ENCODE results near the gene HAP1. TPM values are rescaled to one million over a fixed set of nuclear protein-coding genes. Genes with fewer than 3 reads are reported as not detected.

The HAP1 gene, protein sequence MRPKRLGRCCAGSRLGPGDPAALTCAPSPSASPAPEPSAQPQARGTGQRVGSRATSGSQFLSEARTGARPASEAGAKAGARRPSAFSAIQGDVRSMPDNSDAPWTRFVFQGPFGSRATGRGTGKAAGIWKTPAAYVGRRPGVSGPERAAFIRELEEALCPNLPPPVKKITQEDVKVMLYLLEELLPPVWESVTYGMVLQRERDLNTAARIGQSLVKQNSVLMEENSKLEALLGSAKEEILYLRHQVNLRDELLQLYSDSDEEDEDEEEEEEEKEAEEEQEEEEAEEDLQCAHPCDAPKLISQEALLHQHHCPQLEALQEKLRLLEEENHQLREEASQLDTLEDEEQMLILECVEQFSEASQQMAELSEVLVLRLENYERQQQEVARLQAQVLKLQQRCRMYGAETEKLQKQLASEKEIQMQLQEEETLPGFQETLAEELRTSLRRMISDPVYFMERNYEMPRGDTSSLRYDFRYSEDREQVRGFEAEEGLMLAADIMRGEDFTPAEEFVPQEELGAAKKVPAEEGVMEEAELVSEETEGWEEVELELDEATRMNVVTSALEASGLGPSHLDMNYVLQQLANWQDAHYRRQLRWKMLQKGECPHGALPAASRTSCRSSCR
- 0.10 and 0.11 TPM in 2 replicates for total RNA-seq

DNA sequence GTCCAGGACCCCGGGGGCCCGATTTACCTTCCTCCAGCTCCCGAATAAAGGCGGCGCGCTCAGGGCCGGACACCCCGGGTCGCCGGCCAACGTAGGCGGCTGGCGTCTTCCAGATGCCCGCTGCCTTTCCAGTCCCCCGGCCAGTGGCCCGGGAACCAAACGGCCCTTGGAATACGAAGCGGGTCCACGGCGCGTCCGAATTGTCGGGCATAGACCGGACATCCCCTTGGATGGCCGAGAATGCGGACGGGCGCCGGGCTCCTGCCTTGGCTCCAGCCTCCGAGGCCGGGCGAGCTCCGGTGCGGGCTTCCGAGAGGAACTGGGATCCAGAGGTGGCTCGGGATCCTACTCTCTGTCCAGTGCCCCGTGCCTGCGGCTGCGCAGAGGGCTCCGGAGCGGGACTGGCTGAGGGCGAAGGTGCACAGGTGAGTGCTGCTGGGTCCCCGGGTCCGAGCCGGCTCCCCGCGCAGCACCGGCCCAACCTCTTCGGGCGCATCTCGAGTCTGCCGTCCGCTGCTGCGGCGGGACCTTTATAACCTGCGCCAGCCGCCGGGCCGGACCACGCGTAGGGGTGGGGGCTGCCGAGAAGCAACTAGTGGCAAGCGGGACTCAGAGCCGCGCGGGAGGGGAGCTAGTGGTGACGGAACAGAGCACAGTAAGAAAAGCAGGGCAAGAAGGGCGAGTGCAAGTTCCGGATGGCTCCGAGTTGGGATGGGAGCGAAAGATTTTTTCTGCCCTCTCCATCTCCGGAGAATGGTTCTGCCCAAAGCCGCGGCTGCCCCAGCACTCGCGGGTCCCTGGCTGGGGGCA, at the start of gene HAP1:
TSS of gene HAP1 (minus strand) at position 505 of the 810 bp plus-strand sequence. CDS start at position 496, 9 bp downstream.
- Mint-ChIP-seq H3K27ac (no peak within 1 kb of the TSS), H3K4me1 (peaks cover 11% of the 10 kb centered on the region), H3K36me3 (ENCODE audit: low read depth) (no peaks in the 10 kb centered on the region), H3K27me3 (peaks cover 34% of the 10 kb centered on the region), H3K9me3 (no peaks in the 10 kb centered on the region), H3K4me3 (peak within 1 kb of the TSS; percentile 53)
- CTCF ChIA-PET: interaction anchor here (4.3 kb wide), 1 partner anchor 68 kb away, joined by 54 read pairs; no protein-coding TSS in a partner anchor
- DNase-seq (peak; percentile 37), ATAC-seq (ENCODE audit: low read depth) (peak; percentile 22)
- POLR2A ChIA-PET: interaction anchor here (1.3 kb wide), 1 partner anchor 51 kb away, joined by 4 read pairs; no protein-coding TSS in a partner anchor
- intact Hi-C loops (cut with micrococcal nuclease): loop anchor here (10.0 kb wide), 1 partner anchor 130 kb away; the partner anchor contains the start of gene KLHL11
- TF ChIP-seq, protein P1, sequence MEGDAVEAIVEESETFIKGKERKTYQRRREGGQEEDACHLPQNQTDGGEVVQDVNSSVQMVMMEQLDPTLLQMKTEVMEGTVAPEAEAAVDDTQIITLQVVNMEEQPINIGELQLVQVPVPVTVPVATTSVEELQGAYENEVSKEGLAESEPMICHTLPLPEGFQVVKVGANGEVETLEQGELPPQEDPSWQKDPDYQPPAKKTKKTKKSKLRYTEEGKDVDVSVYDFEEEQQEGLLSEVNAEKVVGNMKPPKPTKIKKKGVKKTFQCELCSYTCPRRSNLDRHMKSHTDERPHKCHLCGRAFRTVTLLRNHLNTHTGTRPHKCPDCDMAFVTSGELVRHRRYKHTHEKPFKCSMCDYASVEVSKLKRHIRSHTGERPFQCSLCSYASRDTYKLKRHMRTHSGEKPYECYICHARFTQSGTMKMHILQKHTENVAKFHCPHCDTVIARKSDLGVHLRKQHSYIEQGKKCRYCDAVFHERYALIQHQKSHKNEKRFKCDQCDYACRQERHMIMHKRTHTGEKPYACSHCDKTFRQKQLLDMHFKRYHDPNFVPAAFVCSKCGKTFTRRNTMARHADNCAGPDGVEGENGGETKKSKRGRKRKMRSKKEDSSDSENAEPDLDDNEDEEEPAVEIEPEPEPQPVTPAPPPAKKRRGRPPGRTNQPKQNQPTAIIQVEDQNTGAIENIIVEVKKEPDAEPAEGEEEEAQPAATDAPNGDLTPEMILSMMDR (IDR thresholded peaks at IDR 0.05): no peak

DNA sequence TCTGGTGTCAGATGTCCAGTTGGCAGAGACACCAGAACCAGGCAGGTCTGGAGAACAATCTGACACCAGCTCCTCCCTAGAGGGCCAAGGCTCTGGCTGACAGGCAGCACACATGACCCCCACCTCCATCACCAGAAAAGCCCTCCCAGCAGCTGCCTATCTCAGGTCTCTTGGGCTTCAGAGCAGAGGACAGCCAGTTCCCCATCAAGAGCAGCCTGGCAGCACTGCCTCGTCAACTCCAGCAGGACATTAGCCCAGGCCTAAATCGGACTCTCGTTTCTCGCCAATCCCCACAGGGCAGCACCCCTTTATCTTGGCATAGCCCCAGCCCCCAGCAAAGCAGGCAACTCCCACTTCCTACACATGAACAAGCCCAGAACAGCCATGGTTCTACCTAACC, 47.7 kb upstream of the HAP1 start:
- DNase-seq (no peak), ATAC-seq (ENCODE audit: low read depth) (no peak)
- peak overlapping the region; percentile 46 for H3K27ac Mint-ChIP-seq
- ChIA-PET POLR2A (interaction anchor here (1.1 kb wide), 1 partner anchor 8 kb away, joined by 3 read pairs; no protein-coding TSS in a partner anchor), CTCF (no interaction called here)
- H3K4me3 Mint-ChIP-seq: no peak overlapping the region
- H3K27me3 Mint-ChIP-seq: no peaks in the 10 kb centered on the region
- intact Hi-C loops (cut with micrococcal nuclease): loop anchor here (10.0 kb wide), 1 partner anchor 603 kb away; the partner anchor contains the start of gene STAT3
- no peaks in the 10 kb centered on the region for H3K36me3 Mint-ChIP-seq (ENCODE audit: low read depth)
- H3K4me1 Mint-ChIP-seq: peaks cover 58% of the 10 kb centered on the region
- TF ChIP-seq, protein P1 (IDR thresholded peaks at IDR 0.05): no peak
- no peaks in the 10 kb centered on the region for H3K9me3 Mint-ChIP-seq

DNA sequence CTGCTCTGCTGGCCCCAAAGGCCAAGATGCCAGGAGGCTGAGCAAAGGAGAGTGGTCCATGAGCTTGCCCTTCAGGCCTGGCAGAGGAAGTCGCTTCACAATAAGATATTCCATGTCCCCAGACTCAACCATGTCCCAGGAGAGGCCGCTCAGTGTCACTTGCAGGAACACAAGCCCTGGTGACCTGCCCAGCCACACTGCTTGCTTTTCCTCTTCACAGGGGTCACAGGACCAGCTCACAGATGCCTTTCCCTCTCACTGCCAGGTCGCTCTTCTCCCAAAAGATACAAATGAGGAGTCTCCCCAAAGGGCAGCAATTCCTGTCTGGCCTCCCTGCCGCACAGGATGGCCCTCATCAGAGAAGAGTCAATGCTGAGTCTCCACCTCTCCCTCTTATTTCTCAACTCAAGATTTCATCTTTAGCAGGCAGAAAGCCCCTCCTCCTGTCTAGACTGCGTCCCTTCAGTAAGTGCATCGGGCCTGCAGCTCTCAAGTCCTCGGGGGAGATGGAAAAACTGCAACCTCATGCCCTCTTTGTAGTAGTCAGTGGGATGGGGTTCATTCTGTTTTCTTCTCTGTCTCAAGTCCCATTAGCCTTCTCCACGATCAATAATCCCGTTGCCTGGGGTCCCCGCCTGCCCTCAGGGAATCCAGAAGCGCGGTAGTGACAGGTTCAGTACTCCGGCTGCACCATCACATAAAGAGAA, 47.1 kb upstream of the HAP1 start:
- Mint-ChIP-seq H3K4me1 (peaks cover 53% of the 10 kb centered on the region), H3K4me3 (no peak overlapping the region), H3K9me3 (no peaks in the 10 kb centered on the region), H3K27ac (peak overlapping the region; percentile 46), H3K36me3 (ENCODE audit: low read depth) (no peaks in the 10 kb centered on the region), H3K27me3 (no peaks in the 10 kb centered on the region)
- ATAC-seq (ENCODE audit: low read depth) (no peak), DNase-seq (no peak)
- TF ChIP-seq, protein P1 (IDR thresholded peaks at IDR 0.05): no peak
- intact Hi-C loops (cut with micrococcal nuclease): loop anchor here (10.0 kb wide), 1 partner anchor 603 kb away; the partner anchor contains the start of gene STAT3
- CTCF ChIA-PET: no interaction called here
- POLR2A ChIA-PET: interaction anchor here (0.7 to 1.1 kb wide), 2 partner anchors 8 to 50 kb away, joined by 3 to 6 read pairs; no protein-coding TSS in a partner anchor

DNA sequence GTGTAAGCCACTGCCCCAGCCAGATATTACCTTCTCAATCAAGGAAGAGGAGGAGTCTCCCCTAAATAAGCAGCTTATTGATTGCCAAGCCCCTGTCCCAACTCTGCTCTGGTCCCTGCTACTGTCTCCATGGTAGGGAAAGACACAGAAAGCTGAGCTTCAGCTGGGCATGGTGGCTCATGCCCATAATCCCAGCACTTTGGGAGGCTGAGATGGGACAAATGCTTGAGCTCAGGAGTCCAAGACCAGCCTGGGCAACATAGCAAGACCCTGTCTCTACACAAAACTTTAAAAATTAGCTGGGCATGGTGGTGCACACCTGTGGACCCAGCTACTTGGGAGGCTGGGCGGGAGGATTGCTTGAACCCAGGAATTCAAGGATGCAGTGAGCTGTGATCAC, 45.5 kb upstream of the HAP1 start:
- H3K9me3 Mint-ChIP-seq: no peaks in the 10 kb centered on the region
- intact Hi-C loops (cut with micrococcal nuclease): loop anchor here (10.0 kb wide), 1 partner anchor 605 kb away; the partner anchor contains the start of gene STAT3
- TF ChIP-seq, protein P1 (IDR thresholded peaks at IDR 0.05): no peak
- H3K4me3 Mint-ChIP-seq: no peak overlapping the region
- CTCF ChIA-PET: no interaction called here
- H3K27me3 Mint-ChIP-seq: no peaks in the 10 kb centered on the region
- POLR2A ChIA-PET: interaction anchor here (1.3 kb wide), 1 partner anchor 8 kb away, joined by 4 read pairs; no protein-coding TSS in a partner anchor
- H3K27ac Mint-ChIP-seq: no peak overlapping the region
- peaks cover 49% of the 10 kb centered on the region for H3K4me1 Mint-ChIP-seq
- no peak for DNase-seq
- no peak for ATAC-seq (ENCODE audit: low read depth)
- peaks cover 8% of the 10 kb centered on the region for H3K36me3 Mint-ChIP-seq (ENCODE audit: low read depth)
